Activated T-helper 1 cell treated with anti-CD3 and anti-CD28 coated beads, Interleukin-12 subunit alpha, Interleukin-12 subunit beta, Interleukin-2, Interleukin-4 antibody, amounts not matched to agents 30 ng/mL and 10 ng/mL and 1 ng/mL, durations not matched to agents 14 hours and 24 hours and 36 hours (primary cell): Measurements from ENCODE around the gene ATP11C. TPM values are rescaled to one million over a fixed set of nuclear protein-coding genes. Genes with fewer than 3 reads are reported as not detected.

Experiments used
- DNase-seq: peaks from one replicate; pipeline ENCODE4 v3.0.0; 2021; ENCODE audit warnings: low spot score
- H3K27ac Mint-ChIP-seq: one replicate; pipeline ENCODE4 v1.8.0; 2021; ENCODE audit warnings: mild to moderate bottlenecking, mixed read lengths
- H3K27me3 Mint-ChIP-seq: one replicate; pipeline ENCODE4 v1.8.0; 2022; ENCODE audit warnings: mild to moderate bottlenecking, moderate library complexity, mixed read lengths; ENCODE audit not compliant: insufficient read depth
- H3K36me3 Mint-ChIP-seq: one replicate; pipeline ENCODE4 v1.8.0; 2021; ENCODE audit warnings: low read depth, mixed read lengths
- H3K4me1 Mint-ChIP-seq: one replicate; pipeline ENCODE4 v1.8.0; 2021; ENCODE audit warnings: low read depth, mixed read lengths
- H3K4me3 Mint-ChIP-seq: one replicate; pipeline ENCODE4 v1.8.0; 2021; ENCODE audit warnings: mild to moderate bottlenecking, moderate library complexity, mixed read lengths
- H3K9me3 Mint-ChIP-seq: one replicate; pipeline ENCODE4 v1.8.0; 2021; ENCODE audit warnings: mixed read lengths
- intact Hi-C: fragments of 100-400 bp; cut with micrococcal nuclease; formaldehyde crosslinking; loops from one replicate; pipeline ENCODE4 v1.15.1; 2024
- total RNA-seq: library from RNA; stranded (reverse); gene quantifications from 2 replicates; pipeline ENCODE4 v1.2.3, GENCODE V29; 2022

ATP11C gene
- total RNA-seq, 1 donor from 2014 or later = 17.7 TPM

DNA sequence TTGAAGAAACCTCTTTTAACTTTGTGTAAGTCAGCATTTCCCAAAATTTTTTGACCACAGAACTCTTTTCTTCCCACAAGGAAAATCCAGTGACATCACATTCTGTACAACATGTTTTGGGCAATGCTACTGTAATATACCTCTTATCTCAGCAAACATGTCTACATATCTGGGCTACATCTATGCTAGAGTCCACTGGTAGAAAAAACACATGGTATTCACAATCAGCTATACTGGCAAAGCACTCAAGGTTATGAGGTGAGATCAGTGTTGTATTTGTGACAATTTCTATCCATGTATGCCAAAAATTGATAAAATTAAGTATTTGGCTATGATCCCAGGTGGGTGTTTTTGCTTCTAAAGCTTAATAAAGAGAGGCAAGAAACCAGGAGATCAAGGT is 98.0 kb downstream of the ATP11C start:
- Mint-ChIP-seq H3K4me3 (no peak overlapping the region), H3K36me3 (peaks cover 4% of the 10 kb centered on the region), H3K4me1 (peaks cover 17% of the 10 kb centered on the region), H3K9me3 (peaks cover 6% of the 10 kb centered on the region), H3K27ac (no peak overlapping the region), H3K27me3 (no peaks in the 10 kb centered on the region)
- intact Hi-C loops = no loop called here
- DNase-seq = no peak

DNA sequence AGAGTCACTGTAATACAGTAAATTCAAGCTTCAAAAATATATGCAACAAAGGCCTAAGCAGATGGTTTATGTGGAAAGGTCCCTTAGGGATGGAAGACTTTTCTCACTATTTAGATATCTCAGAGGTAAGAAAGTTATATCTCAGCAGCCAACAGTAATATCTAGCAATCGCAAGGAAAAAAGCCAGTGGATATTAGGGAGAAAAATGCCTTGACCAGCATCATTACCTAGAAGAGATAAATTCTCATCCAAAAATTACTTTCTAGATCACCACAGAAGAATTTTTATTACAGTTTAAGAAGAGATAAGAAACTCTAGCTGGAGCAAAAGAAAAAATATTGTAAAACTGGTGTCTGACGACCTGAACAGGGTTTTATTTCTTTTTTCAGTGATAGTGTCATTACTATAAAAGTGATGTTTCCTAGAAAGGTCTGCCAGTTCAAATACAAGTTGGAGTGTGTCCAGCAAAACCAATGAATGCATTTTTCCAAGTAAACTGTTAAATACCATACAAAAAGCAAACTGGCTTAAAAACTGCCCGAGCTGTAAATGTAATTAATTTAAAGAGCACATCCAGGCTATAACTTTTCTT is 100.0 kb downstream of the ATP11C start:
- H3K36me3 Mint-ChIP-seq = no peaks in the 10 kb centered on the region

DNA sequence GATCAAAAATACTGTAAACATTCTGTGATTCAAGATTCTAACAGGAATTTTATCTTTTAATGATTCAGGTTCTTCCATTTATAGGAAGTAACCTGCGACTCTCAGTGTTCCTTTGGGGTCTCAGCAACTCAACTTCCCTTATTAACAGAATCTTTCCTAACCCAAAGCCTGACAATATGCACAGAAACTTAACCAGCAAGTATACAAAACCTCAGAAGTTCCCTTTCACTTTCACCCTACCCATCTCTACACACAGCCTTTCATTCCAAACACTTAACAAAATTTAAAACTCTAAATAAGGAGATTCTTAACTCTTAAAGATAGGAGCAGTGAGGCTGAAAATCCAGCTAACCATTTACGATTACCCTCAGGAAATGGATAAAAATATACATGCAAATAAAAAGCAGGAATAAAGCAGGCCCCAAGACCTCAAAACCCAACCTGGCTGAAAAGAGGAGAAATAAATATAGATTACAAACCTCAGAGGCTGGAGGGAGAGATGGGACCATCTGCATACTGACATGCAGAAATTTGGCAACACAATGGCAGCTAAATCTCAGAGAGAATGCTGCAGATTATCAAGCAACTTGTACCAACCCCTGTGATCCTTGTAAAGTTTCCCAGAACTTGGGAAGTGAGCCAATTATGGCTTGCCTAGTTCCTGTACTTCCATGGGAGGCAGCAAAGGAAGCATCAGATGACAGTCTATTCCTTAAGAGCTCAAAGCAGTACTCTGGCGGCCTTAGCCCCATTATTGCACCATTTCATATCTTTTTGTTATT is 101.0 kb downstream of the ATP11C start:
- Mint-ChIP-seq H3K27ac (no peak overlapping the region), H3K27me3 (no peaks in the 10 kb centered on the region)

More for the DNA sequence above, 100.0 kb downstream of the ATP11C start:
- intact Hi-C loops = no loop called here
- Mint-ChIP-seq H3K27me3 (no peaks in the 10 kb centered on the region), H3K9me3 (no peaks in the 10 kb centered on the region), H3K4me3 (no peak overlapping the region), H3K4me1 (peaks cover 17% of the 10 kb centered on the region), H3K27ac (no peak overlapping the region)
- DNase-seq = no peak

DNA sequence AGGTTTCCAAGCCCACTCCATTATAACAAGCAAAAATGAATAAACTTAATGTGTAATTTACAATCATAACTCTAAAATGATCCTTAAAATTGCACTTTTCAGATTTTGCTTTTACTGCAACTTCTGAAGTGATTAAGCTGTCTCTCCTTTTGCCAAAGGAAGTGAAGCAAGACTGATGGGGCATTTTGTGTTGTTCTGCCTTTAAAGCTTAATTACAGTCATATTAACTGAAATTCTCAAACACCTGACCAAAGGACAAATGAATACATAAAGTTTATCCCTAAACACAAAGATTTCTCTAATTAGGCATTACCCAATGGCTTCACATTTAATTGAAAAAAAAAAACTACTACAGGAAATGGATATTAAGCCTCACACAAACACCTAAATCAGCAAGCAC is 101.8 kb downstream of the ATP11C start:
- no peak overlapping the region for H3K4me3 Mint-ChIP-seq
- no peaks in the 10 kb centered on the region for H3K27me3 Mint-ChIP-seq
- H3K27ac Mint-ChIP-seq = no peak overlapping the region
- H3K36me3 Mint-ChIP-seq = no peaks in the 10 kb centered on the region
- no peaks in the 10 kb centered on the region for H3K9me3 Mint-ChIP-seq
- intact Hi-C loops = no loop called here
- H3K4me1 Mint-ChIP-seq = peaks cover 13% of the 10 kb centered on the region
- DNase-seq = no peak

More for the DNA sequence above, 101.0 kb downstream of the ATP11C start:
- Mint-ChIP-seq H3K4me3 (no peak overlapping the region), H3K4me1 (peaks cover 15% of the 10 kb centered on the region), H3K9me3 (no peaks in the 10 kb centered on the region), H3K36me3 (no peaks in the 10 kb centered on the region)
- DNase-seq = no peak
- intact Hi-C loops = no loop called here

DNA sequence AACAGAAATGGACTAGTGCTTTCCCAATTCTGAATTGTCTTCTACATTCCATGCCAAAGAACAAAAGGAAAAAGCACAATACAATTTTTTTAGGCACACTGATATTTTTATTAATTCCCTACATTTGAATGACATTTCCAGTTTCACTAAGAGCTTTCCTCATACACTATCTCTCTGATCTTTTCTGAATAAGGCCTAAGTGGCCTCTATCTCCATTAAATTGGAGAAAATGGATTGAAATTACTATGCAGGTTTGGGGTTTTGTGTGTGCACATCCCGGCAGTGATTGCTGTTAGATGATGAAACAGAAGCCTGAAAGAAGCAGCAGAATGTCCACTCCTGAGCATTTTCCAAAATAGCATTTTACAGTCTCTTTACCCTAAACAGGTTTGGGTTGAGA is 104.0 kb downstream of the ATP11C start:
- Mint-ChIP-seq H3K9me3 (no peaks in the 10 kb centered on the region), H3K4me1 (peaks cover 13% of the 10 kb centered on the region), H3K4me3 (no peak overlapping the region), H3K36me3 (peaks cover 2% of the 10 kb centered on the region), H3K27ac (no peak overlapping the region), H3K27me3 (no peaks in the 10 kb centered on the region)
- no peak for DNase-seq
- intact Hi-C loops = no loop called here

DNA sequence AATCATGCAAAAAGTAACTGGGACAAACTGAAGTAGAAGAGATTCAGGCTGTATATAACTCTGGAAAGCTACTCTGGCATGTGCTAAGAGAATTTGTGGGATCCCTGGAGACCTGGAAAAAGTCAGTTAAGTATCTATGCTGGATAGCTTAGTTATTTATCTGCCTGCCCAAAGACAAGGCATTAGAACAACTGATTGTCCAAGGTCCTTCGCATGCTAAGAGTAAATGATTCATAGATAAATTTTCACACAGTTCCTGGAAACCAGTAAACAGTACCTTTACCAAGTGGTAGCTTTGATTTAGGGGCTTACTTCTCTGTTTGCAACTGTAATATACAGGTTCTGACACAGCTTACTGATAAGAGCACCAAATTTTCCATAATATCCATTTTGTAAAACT is 104.8 kb downstream of the ATP11C start:
- Mint-ChIP-seq H3K4me3 (no peak overlapping the region), H3K36me3 (peaks cover 2% of the 10 kb centered on the region), H3K27ac (no peak overlapping the region), H3K9me3 (no peaks in the 10 kb centered on the region), H3K27me3 (no peaks in the 10 kb centered on the region), H3K4me1 (peaks cover 13% of the 10 kb centered on the region)
- no peak for DNase-seq
- intact Hi-C loops = no loop called here

DNA sequence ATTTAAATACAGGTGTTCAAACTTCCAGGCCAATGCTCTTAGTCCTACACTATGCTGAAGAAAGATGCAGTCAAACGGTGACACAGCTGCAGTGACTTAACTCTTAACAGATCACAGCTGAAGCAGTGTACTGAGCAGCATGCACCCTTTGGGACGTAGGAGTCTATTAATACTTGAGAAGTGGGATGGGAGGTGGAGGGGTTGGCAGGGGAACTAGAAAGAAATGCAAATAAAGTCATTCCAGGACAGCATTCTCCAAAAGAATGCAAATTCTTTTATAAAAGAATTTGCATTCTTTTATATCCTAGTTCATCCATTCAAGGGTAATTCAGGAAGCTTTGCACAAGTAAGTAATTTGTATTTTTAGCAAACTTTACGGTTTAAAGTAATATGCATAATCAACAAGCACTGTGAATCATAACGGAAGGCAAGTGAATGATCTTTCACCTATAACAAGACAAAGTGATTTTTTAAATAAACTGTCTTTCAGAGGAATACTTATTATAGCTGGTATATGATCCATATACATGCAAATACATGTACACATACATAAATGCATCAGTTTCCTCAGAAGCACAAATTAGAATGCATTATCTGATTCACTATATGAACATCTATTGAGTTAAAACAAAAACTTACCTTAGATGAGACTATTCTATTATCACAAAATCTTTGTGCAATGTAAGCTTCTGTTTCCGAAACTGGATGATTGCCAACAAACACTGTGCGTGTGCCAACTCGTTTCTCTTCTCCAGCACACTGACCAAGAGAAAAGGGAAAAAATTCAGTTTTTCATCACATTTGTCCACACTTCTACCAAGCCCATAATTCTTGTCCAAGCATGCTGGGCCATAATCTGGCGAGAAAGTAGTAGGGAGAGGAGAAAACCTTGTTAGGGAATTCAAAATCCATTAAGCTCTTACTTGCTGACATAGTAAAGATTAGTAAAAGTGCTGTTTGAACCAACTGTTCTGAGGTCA is 106.5 kb downstream of the ATP11C start:
- Mint-ChIP-seq H3K27ac (no peak overlapping the region), H3K4me3 (no peak overlapping the region), H3K27me3 (no peaks in the 10 kb centered on the region), H3K9me3 (no peaks in the 10 kb centered on the region), H3K36me3 (peaks cover 3% of the 10 kb centered on the region), H3K4me1 (peaks cover 5% of the 10 kb centered on the region)
- DNase-seq = no peak
- intact Hi-C loops = no loop called here

DNA sequence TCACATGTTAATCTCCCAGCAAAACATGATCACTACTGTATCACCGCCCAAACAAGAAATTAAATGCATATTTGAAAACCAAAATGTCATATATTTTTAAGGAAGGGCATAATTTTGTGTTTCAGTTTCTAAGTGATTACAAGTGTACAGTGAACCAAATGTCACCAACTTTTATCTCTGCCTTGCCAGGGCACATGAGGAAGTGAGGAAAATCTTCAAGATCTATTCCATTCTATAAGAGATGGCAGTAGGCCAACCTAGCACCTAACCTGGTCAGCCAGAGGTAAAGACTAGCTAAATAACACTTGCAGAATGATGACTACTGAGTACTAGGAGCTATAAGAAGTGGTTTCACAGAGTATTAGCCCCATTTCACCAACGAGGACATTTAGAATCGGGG is 107.2 kb downstream of the ATP11C start:
- no peak overlapping the region for H3K4me3 Mint-ChIP-seq
- H3K9me3 Mint-ChIP-seq = no peaks in the 10 kb centered on the region

DNA sequence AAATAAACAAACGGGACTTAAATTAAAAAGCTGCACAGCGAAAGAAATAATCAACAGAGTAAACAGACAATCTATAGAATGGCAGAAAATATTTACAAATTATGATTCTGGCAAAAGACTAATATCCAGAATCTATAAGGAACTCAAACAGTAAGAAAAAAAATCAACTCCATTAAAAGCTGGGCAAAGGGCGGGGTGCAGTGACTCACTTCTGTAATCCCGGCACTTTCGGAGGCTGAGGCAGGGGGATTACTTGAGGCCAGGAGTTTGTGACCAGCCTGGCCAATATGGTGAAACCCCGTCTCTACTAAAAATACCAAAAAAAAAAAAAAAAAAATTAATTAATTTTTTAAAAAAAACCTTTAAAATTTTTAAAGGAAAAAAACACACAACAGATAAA is 109.0 kb downstream of the ATP11C start:
- no peaks in the 10 kb centered on the region for H3K27me3 Mint-ChIP-seq
- DNase-seq = no peak
- H3K36me3 Mint-ChIP-seq = peaks cover 4% of the 10 kb centered on the region
- no peak overlapping the region for H3K4me3 Mint-ChIP-seq
- no peaks in the 10 kb centered on the region for H3K4me1 Mint-ChIP-seq
- H3K9me3 Mint-ChIP-seq = no peaks in the 10 kb centered on the region
- intact Hi-C loops = no loop called here
- H3K27ac Mint-ChIP-seq = no peak overlapping the region

More for the DNA sequence above, 107.2 kb downstream of the ATP11C start:
- no peak overlapping the region for H3K27ac Mint-ChIP-seq
- peaks cover 3% of the 10 kb centered on the region for H3K36me3 Mint-ChIP-seq
- H3K27me3 Mint-ChIP-seq = no peaks in the 10 kb centered on the region
- intact Hi-C loops = no loop called here
- no peak for DNase-seq
- H3K4me1 Mint-ChIP-seq = no peaks in the 10 kb centered on the region

DNA sequence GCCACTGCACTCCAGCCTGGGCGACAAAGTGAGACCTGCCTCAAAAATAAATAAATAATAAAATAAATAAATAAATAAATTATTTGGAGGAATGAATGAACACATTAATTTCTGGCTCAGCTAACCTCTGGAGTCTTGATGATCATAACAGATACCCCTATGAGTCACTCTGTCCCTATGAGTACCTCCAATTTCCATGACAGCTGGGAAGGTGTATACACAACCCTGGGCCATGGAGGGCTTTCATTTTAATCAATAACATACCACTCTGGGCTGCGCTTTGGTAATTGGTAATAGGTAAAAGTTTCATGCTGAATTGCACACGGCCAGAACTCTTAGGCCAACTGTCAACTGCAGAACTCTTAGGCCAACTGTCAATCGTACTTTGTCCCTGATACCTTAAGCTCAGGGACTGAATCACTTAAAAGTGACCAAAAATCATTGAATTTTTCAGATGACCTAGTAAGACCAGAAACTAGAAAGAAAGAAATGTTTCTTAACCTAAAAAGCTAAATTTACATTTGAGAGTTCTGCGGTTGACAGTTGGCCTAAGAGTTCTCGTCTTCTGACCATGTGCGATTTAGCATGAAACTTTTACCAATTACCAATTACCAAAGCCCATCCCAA is 112.4 kb downstream of the ATP11C start:
- no peaks in the 10 kb centered on the region for H3K27me3 Mint-ChIP-seq
- H3K27ac Mint-ChIP-seq = no peak overlapping the region
- no peak for DNase-seq
- H3K36me3 Mint-ChIP-seq = peaks cover 23% of the 10 kb centered on the region
- intact Hi-C loops = no loop called here
- H3K4me3 Mint-ChIP-seq = no peak overlapping the region
- H3K9me3 Mint-ChIP-seq = no peaks in the 10 kb centered on the region
- H3K4me1 Mint-ChIP-seq = peaks cover 19% of the 10 kb centered on the region

DNA sequence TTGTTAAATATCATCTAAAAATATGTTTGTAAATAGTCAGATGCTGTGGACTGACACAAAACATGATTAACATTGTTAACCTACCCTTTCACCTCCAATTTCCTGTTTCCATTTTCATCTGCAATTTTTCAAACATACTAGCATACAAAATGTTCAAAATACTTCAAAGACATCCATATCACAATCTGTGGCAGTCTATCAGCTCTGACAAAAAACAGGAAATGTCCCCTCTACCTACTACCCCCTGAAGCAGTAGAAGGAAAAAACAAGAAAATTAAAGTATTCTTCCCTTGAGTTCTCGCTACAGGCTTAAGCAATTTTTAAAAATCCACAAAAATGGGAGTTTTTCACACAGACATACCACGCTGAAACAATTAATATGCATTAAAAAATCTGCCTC is 116.6 kb downstream of the ATP11C start:
- peaks cover 1% of the 10 kb centered on the region for H3K27me3 Mint-ChIP-seq
- H3K27ac Mint-ChIP-seq = no peak overlapping the region
- peaks cover 20% of the 10 kb centered on the region for H3K4me1 Mint-ChIP-seq
- H3K9me3 Mint-ChIP-seq = no peaks in the 10 kb centered on the region
- intact Hi-C loops = no loop called here
- no peak overlapping the region for H3K4me3 Mint-ChIP-seq
- peaks cover 30% of the 10 kb centered on the region for H3K36me3 Mint-ChIP-seq
- no peak for DNase-seq

DNA sequence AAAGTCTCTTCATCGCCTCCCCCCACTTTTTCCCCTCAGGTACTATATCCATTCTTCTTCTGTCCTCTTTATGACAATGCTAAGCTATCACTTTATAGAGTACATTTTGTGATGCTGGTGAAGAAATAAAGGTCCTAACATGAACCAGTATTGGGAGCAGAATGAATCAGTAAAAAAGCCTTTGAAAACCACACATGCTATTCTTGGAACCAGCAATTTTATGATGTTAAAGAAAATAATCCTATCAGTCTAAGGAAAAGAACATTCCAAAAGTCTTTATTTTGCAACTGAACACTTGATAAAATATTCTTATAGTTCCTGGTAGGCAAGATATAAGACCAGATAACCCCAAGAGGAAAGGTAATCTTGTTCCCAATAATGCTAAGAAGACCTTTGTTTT is 117.1 kb downstream of the ATP11C start:
- intact Hi-C loops = no loop called here

More for the DNA sequence above, 117.1 kb downstream of the ATP11C start:
- H3K4me3 Mint-ChIP-seq = no peak overlapping the region
- peaks cover 31% of the 10 kb centered on the region for H3K36me3 Mint-ChIP-seq
- no peak for DNase-seq
- peaks cover 1% of the 10 kb centered on the region for H3K27me3 Mint-ChIP-seq
- no peak overlapping the region for H3K27ac Mint-ChIP-seq
- no peaks in the 10 kb centered on the region for H3K9me3 Mint-ChIP-seq
- peaks cover 20% of the 10 kb centered on the region for H3K4me1 Mint-ChIP-seq
